GM06990 (cell line): Measurements from ENCODE around the gene EGFR.

Source experiments
- DNase-seq: peaks from one replicate; pipeline ENCODE4 v3.0.0-alpha.2; 2011; ENCODE audit not compliant: insufficient read length; ENCODE audit errors: extremely low read depth
- H3K27me3 ChIP-seq: replicated peaks from 2 replicates; pipeline ENCODE4 v1.6.0; 2011; ENCODE audit warnings: low read length; ENCODE audit not compliant: control insufficient read depth, insufficient read depth
- H3K36me3 ChIP-seq: 2 replicates; pipeline ENCODE4 v1.5.1; 2011; ENCODE audit warnings: low read length; ENCODE audit not compliant: control insufficient read depth, insufficient read depth
- H3K4me3 ChIP-seq: replicated peaks from 2 replicates; pipeline ENCODE4 v1.5.1; 2011; ENCODE audit warnings: low read depth, mild to moderate bottlenecking, control low read depth, low read length
- TF ChIP-seq, protein P1 (sequence below): IDR thresholded peaks from 2 replicates; pipeline ENCODE4 v1.5.1; 2011; ENCODE audit warnings: low read length, control low read depth, mild to moderate bottlenecking, inconsistent platforms; ENCODE audit not compliant: insufficient read depth, poor library complexity, severe bottlenecking

Gene EGFR

DNA sequence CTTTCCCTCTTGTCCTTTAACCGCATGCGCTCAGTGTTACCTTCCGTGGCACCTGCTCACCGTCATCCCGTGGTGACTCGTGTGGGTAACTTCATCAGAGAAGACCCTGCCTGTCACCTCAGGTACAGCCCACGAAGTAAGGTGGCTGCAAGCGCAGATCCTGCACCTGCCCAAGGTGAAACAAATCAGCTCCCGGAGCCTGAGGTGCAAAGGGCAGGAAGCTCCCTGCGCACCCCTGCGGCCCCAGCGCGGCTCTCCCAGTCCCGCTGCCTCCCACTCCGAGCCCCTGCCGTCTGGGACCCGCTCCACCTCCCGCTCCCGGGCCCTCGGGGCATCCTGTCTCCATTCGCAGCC, 235.4 kb downstream of the EGFR start:
- TF ChIP-seq, protein P1, sequence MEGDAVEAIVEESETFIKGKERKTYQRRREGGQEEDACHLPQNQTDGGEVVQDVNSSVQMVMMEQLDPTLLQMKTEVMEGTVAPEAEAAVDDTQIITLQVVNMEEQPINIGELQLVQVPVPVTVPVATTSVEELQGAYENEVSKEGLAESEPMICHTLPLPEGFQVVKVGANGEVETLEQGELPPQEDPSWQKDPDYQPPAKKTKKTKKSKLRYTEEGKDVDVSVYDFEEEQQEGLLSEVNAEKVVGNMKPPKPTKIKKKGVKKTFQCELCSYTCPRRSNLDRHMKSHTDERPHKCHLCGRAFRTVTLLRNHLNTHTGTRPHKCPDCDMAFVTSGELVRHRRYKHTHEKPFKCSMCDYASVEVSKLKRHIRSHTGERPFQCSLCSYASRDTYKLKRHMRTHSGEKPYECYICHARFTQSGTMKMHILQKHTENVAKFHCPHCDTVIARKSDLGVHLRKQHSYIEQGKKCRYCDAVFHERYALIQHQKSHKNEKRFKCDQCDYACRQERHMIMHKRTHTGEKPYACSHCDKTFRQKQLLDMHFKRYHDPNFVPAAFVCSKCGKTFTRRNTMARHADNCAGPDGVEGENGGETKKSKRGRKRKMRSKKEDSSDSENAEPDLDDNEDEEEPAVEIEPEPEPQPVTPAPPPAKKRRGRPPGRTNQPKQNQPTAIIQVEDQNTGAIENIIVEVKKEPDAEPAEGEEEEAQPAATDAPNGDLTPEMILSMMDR: no peak
- Histone ChIP-seq H3K36me3 (no peaks in the 10 kb centered on the region), H3K4me3 (no peak overlapping the region), H3K27me3 (no peaks in the 10 kb centered on the region; the same call in 1 of the 2 replicates)
- DNase-seq: no peak

DNA sequence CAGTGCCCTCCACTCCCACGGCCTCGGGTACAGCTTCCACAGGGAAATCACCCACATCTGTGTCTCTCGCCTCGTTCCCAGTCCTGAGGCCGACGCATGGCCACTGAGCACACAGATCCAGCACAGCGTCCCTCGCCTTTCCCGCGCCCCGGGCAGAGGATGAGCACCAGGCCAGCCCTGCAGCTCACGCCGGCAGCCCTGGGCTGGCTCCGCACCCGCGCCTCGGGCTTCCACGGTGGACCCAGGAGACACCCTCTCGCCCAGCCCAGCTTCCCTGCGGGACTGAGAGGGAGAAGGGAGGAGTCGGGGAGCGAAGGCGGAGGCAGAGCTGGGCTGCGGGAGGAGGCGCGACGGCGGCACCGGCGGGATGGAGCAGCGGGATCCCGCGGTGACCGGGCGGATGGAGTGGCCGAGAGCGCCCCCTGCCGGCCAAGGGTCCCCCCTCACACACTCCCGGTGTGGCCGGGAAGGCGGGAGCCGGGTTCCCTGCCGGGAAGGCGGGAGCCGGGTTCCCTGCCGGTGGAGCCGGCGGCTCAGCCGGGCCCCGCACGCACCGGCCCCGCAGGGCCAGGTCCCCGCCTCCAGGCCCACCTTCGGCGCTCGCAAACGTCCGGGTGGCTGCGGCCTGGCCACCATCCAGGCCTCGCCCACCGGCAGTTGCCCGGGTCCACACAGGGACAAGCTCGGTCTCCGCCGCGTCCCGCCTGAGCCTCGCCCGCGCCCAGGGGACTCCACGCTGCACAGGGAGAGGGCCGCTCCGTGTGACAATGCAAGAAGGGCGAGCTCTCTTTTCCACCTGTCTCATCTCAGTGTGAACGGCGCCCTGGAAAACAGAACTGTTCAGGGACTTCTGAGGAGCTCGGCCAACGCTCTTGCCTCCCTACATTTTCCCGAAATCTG, 236.0 kb downstream of the EGFR start:
- Histone ChIP-seq H3K27me3 (no peaks in the 10 kb centered on the region; the same call in 1 of the 2 replicates), H3K36me3 (no peaks in the 10 kb centered on the region), H3K4me3 (peak overlapping the region; percentile 42)
- DNase-seq: peak; percentile 61
- TF ChIP-seq, protein P1: peak; percentile 65

DNA sequence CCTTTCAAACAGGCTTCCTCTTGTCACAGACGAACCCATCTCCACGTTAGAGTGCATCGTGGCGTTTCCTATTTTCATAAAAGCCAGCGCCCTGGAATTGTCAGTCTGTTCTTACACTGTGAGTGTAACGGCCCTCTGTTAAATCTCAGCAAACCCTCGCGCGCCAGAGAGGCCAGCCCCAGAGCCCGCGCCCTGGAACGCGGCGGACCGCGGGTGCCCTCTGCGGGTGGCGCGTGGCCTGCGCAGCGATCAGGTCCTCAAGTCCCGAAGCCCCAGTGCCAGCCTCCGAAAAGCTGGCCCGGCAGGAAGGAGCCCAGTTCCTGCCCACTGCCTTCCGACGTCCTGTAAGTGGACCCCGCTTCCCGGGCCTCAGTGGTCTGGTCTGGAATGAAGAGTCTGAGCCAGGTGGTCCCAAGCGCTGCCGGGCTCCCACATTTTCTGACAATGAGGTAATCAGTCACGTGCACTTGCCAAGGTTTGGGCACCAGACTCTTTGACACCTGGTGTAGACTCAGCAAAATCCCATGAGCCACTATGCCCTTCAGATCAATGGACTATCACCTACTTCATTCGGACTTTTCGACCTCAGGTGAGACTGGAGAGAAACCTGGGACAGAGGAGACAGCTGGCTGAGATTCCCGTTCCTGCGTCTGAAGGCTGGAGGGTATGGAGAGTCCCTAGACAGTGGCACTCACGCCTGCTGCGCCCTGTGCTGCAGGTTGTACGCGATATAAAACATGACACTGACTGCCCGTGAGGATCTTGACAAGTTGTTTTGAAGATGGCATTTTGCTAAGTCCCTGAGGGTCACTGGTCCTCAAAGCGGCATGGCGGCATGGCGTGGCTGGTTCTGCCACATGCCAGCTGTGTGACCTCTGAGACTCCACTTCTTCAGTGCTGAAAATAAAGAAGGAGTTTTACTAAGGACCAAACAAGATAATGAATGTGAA, 237.0 kb downstream of the EGFR start:
- no peaks in the 10 kb centered on the region for H3K36me3 ChIP-seq

DNA sequence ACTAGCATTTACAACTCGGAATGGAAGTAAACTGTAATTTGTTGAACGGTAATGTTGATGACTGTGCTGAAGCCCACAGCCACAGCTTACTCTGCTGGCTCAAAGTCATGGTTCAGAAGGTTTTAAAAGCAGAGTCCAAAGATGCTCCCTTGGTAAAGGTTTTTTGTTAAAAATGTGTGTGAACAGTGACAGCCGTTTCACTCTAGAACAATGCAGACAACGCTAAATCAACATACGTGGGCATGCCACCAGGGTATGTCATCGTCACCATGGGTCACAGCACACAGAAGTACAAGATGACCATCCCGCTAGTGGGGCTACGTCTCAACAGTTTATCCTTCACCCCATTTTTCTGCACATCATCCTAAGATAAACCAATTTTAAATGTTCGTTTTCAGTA, 239.8 kb downstream of the EGFR start:
- Histone ChIP-seq H3K4me3 (no peak overlapping the region), H3K36me3 (no peaks in the 10 kb centered on the region), H3K27me3 (no peaks in the 10 kb centered on the region; the same call in 1 of the 2 replicates)
- TF ChIP-seq, protein P1: no peak
- no peak for DNase-seq

More for the DNA sequence above, 237.0 kb downstream of the EGFR start:
- H3K4me3 ChIP-seq: peak overlapping the region; percentile 42
- TF ChIP-seq, protein P1: peak; percentile 86
- no peaks in the 10 kb centered on the region; the same call in 1 of the 2 replicates for H3K27me3 ChIP-seq
- peak; percentile 85 for DNase-seq

DNA sequence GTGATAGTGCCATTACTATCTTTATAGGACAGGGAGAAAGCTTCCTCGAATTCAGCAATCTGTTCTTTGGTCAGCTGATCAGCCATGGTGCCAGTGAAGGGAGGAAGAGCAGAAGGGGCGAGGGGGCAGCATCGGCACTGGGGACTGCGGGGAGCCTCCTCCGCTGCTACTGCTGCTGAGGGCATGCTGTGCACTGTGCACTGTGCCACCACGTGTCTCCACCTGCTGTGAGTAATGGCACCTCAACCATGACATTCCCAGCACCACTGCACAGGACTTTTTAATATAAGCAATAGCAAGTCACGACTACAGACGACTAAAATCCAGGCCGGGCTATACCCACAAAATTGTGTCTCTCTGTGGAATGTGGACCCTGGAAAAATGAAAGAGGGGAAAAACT, 241.4 kb downstream of the EGFR start:
- TF ChIP-seq, protein P1: no peak
- DNase-seq: no peak
- no peaks in the 10 kb centered on the region for H3K36me3 ChIP-seq
- H3K27me3 ChIP-seq: no peaks in the 10 kb centered on the region; the same call in 1 of the 2 replicates
- H3K4me3 ChIP-seq: no peak overlapping the region
